ENCODE measurements around the gene ABHD16A. TPM values are rescaled to one million over a fixed set of nuclear protein-coding genes. Genes with fewer than 3 reads are reported as not detected.

Gene ABHD16A
- total and polyA plus RNA-seq, 2 of the 13 experiments (the other 11 are each of a cell fraction or from before 2014, with no cell fraction given): 43.5 to 45.4 TPM

DNA sequence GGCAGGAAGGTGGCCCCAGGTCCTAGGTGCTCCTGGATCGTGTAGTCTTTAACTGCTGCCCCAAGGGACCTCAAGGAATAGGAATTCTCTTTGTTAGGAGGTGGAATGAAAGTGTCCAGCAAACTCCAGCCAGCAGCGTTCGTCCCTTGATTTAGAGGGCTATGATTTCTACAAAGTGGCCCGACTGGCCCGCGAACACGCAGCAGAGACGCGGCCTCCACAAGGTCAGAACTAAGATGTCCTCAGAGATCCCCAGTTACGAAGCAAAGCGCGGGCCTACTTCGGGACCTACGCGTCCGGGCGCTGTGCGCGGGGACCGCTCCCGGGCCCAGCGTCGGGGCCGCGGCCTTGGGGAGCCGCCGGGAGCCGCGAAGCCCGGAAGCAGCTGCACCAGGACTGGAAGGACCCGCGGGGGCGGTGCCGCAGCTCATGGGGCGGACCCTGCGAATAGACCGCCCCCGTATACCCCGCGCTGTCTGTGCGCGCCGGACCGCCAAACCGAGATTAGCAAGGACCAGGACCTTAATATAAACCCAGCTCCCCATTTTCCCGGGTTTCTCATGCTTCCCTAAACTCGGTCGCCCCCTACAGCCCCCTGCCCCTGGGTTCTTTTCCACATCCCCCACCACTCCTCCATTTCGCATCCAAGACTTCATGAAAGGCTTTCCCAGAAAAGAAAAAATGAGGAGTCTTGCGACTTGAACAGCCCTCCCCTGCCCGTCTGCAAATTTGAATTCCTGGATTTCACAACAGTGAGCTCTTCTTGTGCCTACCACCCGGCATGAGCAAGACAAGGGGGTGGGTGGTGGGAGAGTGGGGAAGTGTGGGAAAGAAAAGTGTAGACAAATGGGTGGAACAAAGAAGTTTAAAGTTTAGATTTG, 42.5 kb downstream of the ABHD16A start, which contains the start of gene C6orf47 (continued):
- TF ChIP-seq, protein P1, sequence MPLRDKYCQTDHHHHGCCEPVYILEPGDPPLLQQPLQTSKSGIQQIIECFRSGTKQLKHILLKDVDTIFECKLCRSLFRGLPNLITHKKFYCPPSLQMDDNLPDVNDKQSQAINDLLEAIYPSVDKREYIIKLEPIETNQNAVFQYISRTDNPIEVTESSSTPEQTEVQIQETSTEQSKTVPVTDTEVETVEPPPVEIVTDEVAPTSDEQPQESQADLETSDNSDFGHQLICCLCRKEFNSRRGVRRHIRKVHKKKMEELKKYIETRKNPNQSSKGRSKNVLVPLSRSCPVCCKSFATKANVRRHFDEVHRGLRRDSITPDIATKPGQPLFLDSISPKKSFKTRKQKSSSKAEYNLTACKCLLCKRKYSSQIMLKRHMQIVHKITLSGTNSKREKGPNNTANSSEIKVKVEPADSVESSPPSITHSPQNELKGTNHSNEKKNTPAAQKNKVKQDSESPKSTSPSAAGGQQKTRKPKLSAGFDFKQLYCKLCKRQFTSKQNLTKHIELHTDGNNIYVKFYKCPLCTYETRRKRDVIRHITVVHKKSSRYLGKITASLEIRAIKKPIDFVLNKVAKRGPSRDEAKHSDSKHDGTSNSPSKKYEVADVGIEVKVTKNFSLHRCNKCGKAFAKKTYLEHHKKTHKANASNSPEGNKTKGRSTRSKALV (CRISPR knock-in tag; IDR thresholded peaks at IDR 0.05): peak; percentile 97
- TF ChIP-seq ZBTB38 (CRISPR knock-in tag; IDR thresholded peaks at IDR 0.05) (peak; percentile 77), PCBP1 (IDR thresholded peaks at IDR 0.05; ENCODE audit: borderline replicate concordance, low read depth, low read length) (no peak), FOXK2 (IDR thresholded peaks at IDR 0.05) (no peak), RBM39 (IDR thresholded peaks at IDR 0.05; ENCODE audit: low read depth, low read length, poor library complexity, severe bottlenecking) (peak; percentile 85), FOXM1 (CRISPR knock-in tag; IDR thresholded peaks at IDR 0.05) (no peak), ERF (CRISPR knock-in tag; IDR thresholded peaks at IDR 0.05) (peak; percentile 97), ZNF652 (CRISPR knock-in tag; IDR thresholded peaks at IDR 0.05; ENCODE audit: borderline replicate concordance, low read depth) (no peak), SMAD9 (CRISPR knock-in tag; IDR thresholded peaks at IDR 0.05) (no peak), ZNF235 (CRISPR knock-in tag; IDR thresholded peaks at IDR 0.05; ENCODE audit: borderline replicate concordance) (no peak), ZNF549 (CRISPR knock-in tag; IDR thresholded peaks at IDR 0.05) (peak; percentile 78; the same call in 1 of the 2 replicates), ARNTL (CRISPR knock-in tag; IDR thresholded peaks at IDR 0.05) (no peak), PAX8 (CRISPR knock-in tag; IDR thresholded peaks at IDR 0.05; ENCODE audit: borderline replicate concordance) (no peak), KDM3A (CRISPR knock-in tag; IDR thresholded peaks at IDR 0.05; ENCODE audit: low read depth) (peak; percentile 67; the same call in 1 of the 2 replicates), SNAI1 (CRISPR knock-in tag; IDR thresholded peaks at IDR 0.05; ENCODE audit: borderline replicate concordance) (no peak), ZNF180 (CRISPR knock-in tag; IDR thresholded peaks at IDR 0.05; ENCODE audit: borderline replicate concordance, low read depth) (no peak)
- TF ChIP-seq, protein P2, sequence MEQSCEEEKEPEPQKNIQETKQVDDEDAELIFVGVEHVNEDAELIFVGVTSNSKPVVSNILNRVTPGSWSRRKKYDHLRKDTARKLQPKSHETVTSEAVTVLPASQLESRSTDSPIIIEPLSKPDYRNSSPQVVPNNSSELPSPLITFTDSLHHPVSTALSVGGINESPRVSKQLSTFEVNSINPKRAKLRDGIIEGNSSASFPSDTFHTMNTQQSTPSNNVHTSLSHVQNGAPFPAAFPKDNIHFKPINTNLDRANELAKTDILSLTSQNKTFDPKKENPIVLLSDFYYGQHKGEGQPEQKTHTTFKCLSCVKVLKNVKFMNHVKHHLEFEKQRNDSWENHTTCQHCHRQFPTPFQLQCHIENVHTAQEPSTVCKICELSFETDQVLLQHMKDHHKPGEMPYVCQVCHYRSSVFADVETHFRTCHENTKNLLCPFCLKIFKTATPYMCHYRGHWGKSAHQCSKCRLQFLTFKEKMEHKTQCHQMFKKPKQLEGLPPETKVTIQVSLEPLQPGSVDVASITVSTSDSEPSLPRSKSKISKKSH (CRISPR knock-in tag; IDR thresholded peaks at IDR 0.05; ENCODE audit: borderline replicate concordance): peak; percentile 76
- TF ChIP-seq, protein P3, sequence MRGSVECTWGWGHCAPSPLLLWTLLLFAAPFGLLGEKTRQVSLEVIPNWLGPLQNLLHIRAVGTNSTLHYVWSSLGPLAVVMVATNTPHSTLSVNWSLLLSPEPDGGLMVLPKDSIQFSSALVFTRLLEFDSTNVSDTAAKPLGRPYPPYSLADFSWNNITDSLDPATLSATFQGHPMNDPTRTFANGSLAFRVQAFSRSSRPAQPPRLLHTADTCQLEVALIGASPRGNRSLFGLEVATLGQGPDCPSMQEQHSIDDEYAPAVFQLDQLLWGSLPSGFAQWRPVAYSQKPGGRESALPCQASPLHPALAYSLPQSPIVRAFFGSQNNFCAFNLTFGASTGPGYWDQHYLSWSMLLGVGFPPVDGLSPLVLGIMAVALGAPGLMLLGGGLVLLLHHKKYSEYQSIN (CRISPR knock-in tag; IDR thresholded peaks at IDR 0.05; ENCODE audit: borderline replicate concordance): no peak
- TF ChIP-seq, protein P4, sequence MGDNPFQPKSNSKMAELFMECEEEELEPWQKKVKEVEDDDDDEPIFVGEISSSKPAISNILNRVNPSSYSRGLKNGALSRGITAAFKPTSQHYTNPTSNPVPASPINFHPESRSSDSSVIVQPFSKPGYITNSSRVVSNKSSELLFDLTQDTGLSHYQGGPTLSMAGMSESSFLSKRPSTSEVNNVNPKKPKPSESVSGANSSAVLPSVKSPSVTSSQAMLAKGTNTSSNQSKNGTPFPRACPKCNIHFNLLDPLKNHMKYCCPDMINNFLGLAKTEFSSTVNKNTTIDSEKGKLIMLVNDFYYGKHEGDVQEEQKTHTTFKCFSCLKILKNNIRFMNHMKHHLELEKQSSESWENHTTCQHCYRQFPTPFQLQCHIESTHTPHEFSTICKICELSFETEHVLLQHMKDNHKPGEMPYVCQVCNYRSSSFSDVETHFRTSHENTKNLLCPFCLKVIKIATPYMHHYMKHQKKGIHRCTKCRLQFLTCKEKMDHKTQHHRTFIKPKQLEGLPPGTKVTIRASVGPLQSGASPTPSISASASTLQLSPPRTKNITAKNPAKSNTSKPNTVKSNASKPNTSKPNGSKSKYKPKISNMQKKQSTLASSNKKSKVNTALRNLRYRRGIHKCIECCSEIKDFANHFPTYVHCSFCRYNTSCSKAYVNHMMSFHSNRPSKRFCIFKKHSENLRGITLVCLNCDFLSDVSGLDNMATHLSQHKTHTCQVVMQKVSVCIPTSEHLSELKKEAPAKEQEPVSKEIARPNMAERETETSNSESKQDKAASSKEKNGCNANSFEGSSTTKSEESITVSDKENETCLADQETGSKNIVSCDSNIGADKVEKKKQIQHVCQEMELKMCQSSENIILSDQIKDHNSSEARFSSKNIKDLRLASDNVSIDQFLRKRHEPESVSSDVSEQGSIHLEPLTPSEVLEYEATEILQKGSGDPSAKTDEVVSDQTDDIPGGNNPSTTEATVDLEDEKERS (CRISPR knock-in tag; IDR thresholded peaks at IDR 0.05): no peak
- TF ChIP-seq, protein P5, sequence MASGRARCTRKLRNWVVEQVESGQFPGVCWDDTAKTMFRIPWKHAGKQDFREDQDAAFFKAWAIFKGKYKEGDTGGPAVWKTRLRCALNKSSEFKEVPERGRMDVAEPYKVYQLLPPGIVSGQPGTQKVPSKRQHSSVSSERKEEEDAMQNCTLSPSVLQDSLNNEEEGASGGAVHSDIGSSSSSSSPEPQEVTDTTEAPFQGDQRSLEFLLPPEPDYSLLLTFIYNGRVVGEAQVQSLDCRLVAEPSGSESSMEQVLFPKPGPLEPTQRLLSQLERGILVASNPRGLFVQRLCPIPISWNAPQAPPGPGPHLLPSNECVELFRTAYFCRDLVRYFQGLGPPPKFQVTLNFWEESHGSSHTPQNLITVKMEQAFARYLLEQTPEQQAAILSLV (CRISPR knock-in tag; IDR thresholded peaks at IDR 0.05; ENCODE audit: borderline replicate concordance): peak; percentile 91
